Activated gamma-delta T cell treated with Interleukin-2 at 50 U/mL for 16 hours (primary cell): Measurements from ENCODE around the gene MATN4.
A peak's percentile ranks its signal among the peaks of the same experiment; 100 is the strongest.
"Not testable (repeated sequence)": the region's sequence is repeated elsewhere in the genome, so short reads cannot be mapped to it uniquely, and the experiment has no call there.

Experiments used
- DNase-seq: peaks from one replicate; pipeline ENCODE4 v3.0.0-alpha.2; 2020

MATN4 gene, protein sequence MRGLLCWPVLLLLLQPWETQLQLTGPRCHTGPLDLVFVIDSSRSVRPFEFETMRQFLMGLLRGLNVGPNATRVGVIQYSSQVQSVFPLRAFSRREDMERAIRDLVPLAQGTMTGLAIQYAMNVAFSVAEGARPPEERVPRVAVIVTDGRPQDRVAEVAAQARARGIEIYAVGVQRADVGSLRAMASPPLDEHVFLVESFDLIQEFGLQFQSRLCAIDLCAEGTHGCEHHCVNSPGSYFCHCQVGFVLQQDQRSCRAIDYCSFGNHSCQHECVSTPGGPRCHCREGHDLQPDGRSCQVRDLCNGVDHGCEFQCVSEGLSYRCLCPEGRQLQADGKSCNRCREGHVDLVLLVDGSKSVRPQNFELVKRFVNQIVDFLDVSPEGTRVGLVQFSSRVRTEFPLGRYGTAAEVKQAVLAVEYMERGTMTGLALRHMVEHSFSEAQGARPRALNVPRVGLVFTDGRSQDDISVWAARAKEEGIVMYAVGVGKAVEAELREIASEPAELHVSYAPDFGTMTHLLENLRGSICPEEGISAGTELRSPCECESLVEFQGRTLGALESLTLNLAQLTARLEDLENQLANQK

DNA sequence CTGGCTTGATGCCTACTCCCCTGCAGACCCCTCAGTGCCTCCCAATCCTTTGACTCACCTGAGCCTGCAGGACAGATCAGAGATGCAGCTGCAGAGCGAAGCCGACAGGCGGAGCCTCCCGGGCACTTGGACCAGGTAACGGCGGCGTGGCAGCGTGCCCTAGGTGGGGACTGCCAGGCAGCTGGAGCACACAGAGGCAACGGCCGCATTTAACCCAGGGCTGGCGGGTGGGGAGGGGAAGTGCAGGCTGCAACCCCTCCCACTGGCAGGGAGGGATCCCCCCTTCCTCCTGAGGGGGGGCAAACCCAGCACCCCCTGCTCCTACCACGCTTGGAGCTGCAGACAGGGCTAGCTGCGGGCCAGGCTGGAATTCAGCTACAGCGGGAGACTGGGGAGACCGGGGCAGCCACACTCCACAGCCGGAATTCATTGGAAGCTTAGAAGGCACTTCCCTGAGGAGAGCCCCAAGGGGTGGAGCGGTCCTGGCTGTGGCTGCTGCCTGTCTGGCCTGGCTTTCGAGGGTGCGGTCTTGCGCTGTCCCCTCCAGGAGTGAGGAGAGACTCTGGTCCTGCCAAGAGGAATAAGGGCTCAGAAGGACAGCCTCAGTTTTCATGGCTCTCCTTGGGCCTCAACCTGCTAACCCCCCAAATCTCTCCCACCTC, at the start of gene MATN4:
TSS of gene MATN4 (minus strand) at position 183 of the 662 bp plus-strand sequence. CDS start 2,717 bp downstream, outside the sequence.
- DNase-seq: no peak

DNA sequence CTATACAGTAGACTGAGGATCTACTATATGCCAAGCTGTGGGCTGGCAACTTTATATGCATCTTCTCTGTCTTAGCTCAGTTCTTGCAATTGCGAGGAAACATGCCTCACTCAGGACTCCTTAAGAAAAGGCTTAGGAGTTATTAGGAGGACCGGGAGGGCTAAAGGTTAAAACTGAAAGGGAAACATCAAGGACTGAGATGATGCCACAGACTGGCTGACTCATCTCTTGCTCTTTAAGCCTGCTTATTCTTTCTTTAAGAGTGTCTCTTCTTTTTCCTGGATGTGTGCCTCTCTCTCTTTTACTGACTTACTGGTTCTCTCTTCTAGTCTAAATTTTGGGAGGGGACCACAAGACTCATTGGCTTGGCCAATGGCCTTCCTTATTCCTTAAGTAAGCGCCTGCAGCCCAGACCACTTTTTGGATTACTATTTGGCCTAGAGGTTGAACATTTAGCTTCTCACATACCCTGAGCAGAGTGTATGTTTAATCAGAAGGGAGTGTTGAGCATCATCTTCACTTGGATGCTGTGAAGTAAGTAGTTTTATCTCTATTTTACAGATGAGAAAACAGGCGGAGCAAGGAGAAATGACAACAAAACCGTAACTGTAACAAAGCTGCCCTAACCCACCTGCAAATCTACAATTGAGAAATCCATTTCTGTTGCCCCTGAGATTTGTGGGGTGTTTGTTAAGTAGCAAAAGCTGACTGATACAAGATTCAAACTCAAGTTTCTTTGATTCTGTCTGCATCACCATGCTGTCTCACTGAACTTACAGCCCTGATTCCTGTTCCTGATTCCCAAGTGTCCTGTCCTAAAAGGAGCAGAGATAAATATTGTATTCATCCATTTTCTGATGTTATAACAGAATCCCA, 47.3 kb upstream of the MATN4 start:
- DNase-seq: no peak

DNA sequence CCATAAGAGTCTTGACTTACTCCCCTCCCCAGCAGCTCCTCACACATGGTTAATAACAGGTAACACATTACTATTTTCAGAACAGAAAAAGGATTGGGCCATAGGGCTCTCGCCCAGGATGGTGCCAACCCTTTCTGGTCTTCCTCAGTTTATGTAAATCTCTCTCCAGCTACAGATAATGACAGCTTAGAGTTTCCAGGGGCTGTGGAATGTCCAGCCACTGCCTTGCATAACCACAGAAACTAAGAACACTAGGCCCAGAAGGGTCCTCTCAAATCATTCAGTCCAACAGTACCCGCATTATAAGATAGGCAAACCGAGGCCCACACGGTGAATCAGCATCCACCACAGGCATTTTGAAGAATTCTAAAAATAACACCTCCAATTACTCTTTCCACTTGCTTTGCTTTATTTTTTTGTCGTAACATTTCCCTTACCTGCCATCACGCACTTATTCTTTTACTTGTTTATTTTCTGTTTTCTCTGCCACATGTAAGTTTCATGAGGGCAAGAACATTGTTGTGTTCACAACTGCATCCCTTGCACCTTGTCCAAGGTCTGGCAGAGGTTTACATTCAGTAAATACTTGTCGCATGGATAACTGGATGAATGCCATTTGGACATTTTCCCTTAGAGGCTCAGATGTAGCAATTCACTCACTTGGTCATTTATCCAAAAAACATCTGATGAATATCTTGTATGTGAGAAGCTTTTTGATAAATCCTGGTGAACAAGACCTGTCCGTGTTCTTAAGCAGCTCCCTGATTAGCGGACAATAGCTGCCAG, 46.5 kb upstream of the MATN4 start:
- DNase-seq: no peak

DNA sequence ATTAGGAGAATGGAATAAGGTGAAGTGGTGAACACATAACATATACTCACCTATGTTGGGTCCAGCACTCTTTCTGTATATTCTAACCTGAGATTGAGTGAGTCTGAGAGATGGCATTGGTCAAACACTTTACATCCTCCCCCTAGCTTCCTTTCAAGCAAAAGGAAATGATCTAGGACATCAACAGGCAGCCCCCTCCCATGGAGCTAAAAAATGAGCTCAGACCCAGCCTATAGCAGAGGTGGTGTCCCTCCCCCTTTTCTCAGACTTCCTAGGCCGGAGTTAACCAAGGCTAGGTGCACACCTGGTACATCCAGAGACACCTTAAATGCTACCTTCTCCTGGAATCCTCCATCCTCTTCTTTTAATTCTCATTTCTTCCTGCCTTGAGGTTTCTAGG, 45.6 kb upstream of the MATN4 start:
- no peak for DNase-seq

DNA sequence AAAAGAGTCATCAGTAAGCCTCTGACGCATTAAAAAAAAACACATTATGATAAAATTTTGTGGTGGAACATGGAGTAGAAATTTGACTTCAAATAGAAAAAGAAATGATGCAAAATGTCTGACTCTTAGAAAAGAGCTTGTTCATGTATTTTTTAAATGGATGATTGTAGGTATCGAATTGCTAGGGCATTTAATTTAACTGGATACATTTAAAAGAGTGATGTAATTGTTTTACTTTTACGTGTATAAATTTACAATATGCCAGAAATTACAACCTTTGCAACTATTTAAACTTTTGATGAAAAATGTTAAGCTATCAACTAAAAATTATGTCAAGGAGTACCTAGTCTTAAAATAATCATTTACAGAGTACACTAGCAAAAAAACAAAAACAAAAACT, 44.6 kb upstream of the MATN4 start:
- DNase-seq: no peak

DNA sequence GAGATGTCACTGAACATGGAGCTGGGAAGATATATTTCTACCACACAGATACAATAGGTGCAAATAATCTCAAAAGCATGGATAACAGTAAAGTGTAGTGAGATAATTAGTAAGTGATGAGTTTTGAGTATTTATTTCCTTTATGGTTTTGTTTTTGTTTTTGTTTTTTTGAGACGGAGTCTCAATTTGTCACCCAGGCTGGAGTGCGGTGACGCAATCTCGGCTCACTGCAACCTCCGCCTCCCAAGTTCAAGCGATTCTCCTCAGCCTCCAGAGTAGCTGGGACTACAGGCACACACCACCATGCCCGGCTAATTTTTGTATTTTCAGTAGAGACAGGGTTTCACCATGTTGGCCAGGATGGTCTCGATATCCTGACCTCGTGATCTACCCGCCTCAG, 42.7 kb upstream of the MATN4 start:
- DNase-seq: not testable (repeated sequence)

DNA sequence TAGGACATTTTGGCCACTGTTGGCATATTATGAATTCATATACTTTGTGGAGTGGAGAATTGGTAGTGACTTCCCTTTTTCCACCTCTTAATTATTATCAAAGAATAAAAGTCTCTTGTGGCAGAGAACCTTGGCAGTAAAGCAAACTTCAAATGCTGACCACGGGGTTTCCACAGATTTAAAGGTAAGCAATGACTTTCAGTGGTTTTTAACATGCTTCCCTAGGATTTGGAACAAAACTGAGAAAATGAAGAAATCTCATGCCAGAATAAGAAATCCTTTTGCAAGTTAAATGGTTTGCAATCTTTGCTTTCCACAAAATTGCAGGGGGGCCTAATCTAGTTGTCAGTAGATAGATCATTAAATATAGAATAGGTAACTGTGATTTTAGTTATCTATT, 42.1 kb upstream of the MATN4 start:
- no peak for DNase-seq

DNA sequence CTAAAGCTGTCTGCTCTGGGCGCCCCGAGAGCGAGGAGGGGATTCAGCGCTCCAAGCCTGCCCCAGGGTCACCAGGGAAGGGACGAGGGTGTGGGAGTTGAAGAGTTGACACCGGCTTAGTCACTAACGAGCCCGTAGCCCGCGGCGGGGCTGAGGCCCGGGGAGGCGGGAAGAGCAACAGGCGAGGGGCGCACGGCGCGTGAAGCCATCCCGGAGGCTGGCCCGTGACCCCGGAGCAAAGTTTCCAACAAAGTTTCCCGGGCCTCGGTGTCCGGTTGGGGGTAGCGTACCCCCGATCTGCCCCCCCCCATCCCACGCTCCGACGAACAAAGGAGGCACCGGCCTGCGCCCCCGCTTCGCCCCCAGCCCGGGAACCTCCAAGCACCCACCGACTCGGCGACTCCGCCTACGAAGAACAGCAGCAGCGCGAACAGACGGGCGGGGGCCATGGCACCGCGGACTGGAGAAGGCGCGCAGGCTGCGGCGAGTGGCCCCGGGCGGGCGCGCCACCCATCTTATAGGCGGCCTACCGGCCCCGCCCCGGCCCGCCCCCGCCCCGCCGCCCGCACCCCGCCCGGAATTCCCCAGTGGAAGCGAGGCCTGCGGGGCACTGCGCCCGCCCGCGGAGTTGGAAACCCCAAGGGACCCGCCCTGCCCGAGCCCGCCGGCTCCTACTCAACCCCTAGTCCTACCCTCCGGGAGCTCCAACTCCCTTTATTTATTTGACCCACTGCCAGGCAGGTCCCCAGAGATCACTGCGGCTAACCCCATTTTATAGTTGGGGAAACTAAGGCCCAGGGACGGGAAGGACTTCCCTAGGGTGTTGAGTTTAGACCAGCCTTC, 40.1 kb upstream of the MATN4 start, which contains the start of gene SDC4:
TSS of gene SDC4 (minus strand) at position 489 of the 843 bp plus-strand sequence. CDS start at position 449, 40 bp downstream.
- peak; percentile 27 for DNase-seq

DNA sequence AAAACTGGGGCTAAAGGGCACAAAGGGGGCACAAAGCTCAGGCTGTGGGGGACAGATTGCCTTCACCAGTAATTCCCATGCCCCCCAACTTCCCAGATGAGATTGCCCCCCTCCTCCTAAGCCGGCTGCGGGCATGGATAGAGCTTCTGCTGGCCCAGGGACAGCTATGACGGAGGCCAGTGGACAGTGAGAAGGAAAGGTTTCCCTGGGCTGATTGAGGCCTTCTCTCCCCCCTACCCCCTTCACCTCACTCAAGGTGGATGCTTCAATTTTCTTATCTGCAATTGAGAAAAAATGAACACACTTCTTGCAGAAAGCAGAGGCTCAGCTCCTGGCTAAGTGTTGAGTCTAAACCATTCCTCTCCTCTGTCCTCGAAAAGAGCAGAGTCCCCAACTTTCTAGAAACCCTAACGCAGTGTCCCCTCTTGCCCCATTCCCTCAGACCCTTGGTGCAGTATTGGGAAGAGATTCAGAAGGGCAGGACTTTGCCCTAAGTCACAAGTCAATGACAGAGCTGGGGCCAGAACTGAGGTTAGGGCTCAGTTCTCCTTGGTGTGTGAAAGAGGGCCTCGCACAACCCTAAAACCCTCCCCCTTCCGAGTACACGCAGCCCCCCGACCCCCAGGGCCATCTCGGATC, 39.3 kb upstream of the MATN4 start:
- no peak for DNase-seq

DNA sequence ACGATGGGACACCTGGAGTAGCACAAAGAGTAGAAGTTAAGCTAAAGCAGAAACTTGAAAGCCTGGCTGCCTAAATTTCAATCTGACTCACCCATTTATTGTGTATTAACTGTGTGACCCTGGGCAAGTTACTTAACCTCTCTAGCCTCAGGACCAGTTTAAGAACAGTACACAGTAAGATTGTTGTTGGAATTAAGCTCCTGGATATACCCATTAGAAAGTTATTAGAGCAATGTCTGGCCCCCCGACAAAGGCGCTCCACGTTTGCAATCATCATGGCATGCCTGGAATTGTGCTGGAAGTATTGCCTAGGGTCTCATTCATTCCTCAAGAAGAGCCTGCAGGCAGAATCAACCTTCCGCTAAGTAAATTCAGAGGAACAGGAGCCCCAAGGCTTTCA, 38.8 kb upstream of the MATN4 start:
- DNase-seq: no peak

DNA sequence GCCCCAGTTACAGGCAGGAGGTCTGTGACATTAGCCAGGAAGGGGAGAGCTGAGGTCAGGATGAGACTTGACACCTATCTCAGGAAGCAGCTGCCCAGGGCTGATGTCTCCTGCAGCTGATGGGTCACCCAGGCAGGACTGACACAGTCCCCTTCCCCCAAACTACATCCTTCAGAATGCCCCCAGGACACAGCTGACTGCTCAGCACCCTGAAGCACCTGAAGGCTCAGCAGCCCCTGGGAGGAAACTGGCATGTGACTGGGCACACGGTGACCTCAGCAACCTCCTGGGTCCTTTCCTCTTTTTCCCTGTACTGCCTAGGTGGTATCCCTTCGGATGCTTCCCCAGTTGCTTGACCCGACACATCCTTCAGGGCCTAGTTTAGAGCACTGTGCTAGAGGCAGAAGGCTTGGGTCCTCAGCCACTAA, 38.2 kb upstream of the MATN4 start:
- DNase-seq: no peak

DNA sequence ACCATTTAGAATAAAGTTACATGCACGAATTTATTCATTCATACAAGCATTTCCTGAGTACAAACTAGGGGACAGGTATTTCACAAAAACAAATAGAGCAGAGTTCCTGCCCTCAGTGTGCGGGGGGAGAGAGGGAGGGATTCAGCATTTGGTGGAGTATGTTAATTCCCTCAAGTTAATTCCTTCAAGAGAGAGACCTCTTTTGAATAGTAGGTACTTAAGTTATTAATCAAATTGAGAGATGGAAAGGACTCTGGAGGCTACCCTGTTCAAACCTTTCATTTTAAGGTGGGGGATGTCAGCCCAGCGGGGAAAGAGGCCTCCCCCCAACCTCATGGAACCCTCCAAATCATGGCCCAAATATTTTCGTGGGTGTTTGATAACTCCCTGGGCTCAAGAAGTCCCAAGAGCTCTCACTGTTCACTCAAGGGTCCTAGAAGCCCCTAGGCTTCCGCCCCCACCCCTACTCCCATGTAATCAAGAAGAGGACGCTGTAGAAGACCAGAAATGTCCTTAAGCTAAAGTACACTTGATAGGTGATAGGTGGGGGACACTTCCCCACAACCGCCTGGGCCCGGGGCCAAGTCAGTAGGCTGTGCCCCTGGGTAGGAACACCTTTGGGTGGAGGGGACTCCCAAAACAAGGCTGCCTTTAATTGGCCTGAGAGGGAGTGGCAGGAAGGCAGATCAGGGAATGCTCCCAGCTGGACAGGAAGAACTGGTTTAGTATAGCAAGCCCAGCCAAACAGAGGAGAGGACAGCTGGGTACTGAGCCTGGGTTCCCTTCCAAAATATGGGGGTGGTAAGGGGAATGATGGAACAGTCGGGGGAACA, 37.2 kb upstream of the MATN4 start:
- DNase-seq: no peak

DNA sequence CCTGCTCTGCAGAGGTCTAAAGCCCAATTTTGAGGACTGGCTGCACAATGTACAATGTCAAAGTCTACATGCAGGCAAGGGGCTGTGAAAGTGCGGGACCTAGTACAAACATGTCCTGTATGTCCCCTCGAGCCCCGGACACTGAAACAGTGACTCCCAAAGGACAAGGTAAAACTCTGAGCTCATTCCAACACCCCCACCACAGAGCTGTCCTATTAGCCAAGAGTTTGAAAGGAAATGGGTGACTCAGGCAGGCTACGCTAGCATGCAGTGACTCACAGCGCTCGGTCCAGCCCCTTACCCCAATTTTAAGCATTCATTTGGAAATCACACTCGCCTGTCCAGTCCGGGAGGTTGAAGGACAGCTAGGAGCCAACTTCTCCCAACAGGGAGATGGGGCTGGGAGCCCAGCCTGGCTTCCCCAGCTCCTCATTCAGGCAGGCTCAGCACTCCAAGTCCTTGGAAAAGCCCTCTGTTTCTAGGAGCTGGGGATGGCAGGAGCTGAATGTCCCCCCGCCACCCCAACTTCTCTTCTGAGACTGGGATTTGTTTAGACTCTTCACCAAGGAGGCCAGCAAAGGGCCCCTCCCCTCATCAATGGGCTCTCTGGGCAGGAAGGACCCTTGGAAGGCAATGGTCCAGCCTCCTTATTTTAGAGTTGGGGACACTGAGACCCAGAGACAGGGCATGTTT, 36.2 kb upstream of the MATN4 start:
- no peak for DNase-seq

DNA sequence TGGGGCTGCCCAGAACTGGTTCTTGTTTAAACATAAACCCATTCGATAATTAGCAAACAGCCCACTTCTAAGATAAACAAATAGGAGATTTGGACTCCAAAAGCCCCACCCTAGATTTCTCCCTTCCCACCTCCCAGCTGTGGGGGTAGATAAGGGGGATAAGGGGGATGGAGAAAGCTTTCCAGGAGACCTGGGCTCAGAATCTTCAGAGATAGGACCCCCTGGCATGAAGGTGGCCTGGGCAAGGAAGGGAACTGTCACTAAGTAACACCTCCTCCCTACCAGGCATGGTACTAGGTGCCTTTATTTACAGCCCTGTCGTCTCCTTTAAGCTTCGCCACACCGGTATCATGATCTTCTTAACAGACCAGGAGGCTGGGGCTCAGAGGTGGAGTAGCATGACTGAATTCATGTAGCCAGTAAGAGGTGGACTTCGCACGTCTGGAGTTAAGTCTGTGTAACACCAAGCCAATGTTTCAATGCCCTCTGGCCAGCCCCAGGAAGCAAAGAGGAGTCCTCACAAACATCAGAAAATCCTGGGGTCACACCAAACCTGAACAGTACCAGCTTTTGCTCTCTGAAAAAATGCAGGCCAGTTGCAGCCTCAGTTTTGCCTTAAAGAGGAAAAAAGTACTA, 35.6 kb upstream of the MATN4 start:
- DNase-seq: no peak

DNA sequence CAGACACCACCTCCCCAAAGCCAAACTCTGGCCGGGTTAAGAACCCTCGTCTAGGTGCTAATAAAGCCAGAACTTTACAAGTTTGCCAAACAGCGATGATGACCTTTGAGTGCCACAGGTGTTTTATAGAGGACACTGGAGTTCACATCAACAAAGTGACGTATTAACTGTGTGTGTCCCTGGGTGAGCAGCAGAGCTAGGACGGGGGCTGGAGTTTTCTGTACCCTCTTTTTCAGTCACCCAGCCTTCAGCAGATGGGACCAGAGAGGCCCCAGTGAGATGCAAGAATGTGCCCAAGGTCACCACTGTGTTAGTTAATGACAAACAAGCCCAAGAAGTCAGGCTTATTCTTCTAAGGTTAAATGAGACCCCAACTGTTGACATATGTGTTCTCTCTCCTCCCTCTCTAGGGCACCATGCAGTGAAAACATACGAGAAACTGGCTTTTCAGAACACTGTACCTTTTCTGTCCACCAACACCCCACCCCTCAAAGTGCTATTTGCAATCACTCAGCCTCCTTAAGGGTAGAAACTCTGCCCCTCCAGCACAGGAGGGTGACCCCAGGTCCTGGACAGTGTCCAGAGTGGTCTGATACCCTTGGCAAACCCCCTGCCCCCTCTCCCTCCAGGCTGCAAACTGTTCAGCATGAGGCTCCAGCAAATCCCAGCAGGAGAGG, 34.9 kb upstream of the MATN4 start:
- DNase-seq: no peak

DNA sequence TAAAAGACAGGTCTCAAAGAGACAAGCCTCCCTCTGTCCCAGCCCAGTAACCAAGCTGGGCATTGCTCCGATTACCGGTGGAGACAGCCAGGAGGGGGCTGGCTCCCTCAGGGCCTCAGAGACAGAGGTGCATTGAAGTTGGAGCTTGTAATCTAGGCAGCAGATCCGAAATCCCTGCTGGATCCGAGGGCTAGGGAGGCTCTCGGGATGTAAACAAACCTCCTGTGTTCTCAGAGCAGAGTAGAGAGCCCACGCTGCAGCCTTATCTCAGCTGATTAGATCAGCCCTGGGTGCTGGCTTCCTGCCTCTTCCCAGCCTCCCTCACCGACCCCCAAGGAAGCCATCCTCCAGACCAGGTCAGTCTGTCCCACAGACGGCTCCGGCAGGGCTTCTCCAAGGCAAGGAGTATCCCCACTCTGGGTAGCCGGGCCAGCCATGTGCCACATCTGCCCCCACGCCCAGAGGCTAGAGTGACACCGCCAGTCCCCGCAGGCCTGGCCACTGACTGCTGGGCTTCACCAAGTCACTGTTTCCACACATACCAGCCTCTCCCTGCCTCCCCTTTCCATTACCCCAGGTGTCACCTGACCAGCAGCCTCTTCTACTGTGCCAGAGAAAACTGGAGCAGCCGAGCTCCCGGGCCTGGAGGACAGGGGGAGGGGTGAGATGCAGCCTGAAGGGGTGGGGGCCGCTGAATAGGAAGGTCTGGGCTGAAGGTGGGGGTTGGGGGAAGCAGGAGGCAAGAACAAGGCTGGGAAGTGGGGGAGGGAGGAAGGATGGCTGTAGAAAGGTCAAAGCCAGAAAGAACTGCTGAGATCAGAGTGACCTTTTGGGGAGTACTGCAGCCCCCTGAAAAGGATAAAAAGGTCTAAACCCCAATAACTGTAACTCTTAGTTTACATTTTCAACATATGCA, 34.1 kb upstream of the MATN4 start:
- DNase-seq: no peak

DNA sequence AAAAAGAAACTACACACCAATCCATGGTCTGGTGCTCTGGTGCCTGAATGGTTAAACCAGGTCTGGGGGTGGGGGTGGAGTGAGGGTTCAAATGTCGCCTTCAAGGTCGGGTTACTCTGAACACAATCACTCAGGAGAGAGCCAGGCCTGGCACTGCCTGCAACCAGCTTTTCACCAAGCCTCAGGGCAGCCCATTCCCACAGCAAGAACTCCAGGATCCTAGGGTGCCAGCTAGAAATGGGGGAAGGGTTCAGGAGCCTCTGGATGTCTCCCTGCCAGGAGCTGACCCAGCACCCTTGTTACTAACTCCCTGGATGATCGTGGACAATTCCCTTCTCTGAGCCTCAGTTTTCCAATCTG, 33.5 kb upstream of the MATN4 start:
- DNase-seq: no peak
